BLaER1 treated with 17β-estradiol and CSF1 and Interleukin-3, amounts not matched to agents 10 nM and 100 nM (cell line): ENCODE data around the gene PPP1R14B.

Experiments
- H3K27ac ChIP-seq, 11 experiments: shearing (Covaris generic); formaldehyde crosslinking; 2 replicates each; pipeline ENCODE4 v1.8.1; 2022
- H3K27me3 ChIP-seq, 11 experiments: shearing (Covaris generic); formaldehyde crosslinking; 2 replicates each; pipeline ENCODE4 v1.8.1; 2022
- H3K36me3 ChIP-seq, 11 experiments: shearing (Covaris generic); formaldehyde crosslinking; 2 replicates each; pipeline ENCODE4 v1.8.1; 2022
- H3K4me1 ChIP-seq, 10 experiments: shearing (Covaris generic); formaldehyde crosslinking; 2 replicates each; pipeline ENCODE4 v1.8.1; 2022
- H3K4me2 ChIP-seq, 11 experiments: shearing (Covaris generic); formaldehyde crosslinking; 2 replicates each; pipeline ENCODE4 v1.8.1; 2022
- H3K4me3 ChIP-seq, 10 experiments: shearing (Covaris generic); formaldehyde crosslinking; 2 replicates each; pipeline ENCODE4 v1.8.1; 2022
- H3K9ac ChIP-seq, 11 experiments: shearing (Covaris generic); formaldehyde crosslinking; 2 replicates each; pipeline ENCODE4 v1.8.1; 2022
- H3K9me3 ChIP-seq, 11 experiments: shearing (Covaris generic); formaldehyde crosslinking; replicated peaks in 1 of 11; 2 replicates each; pipeline ENCODE4 v1.8.1; 2022
- H4K20me1 ChIP-seq, 11 experiments: shearing (Covaris generic); formaldehyde crosslinking; 2 replicates each; pipeline ENCODE4 v1.8.1; 2022
- Cebpa-rat ChIP-seq, 11 experiments: shearing (Covaris generic); IDR thresholded peaks; 2 replicates each; pipeline ENCODE4 v1.8.1; 2022

The PPP1R14B gene

GRCh38 chr11:64284048-64284961 lies 37.6 kb upstream of the PPP1R14B start, which contains the start of gene BAD:
Gene BAD (minus strand): TSS chr11:64284665. CDS start chr11:64284368, 297 bp downstream.
- Histone ChIP-seq H3K36me3 (peaks cover 0 to 26% (median 12%) of the 10 kb centered on the region in 11 experiments; a peak in 12 of 22 replicates), H3K27ac (peak within 1 kb of the TSS; percentile 77 to 94 (median 85)), H3K4me1 (peaks cover 25 to 31% (median 26%) of the 10 kb centered on the region in 10 experiments), H3K9me3 (no peaks in the 10 kb centered on the region), H4K20me1 (peaks cover 0 to 15% (median 1%) of the 10 kb centered on the region in 11 experiments; a peak in 3 of 22 replicates), H3K4me2 (peak within 1 kb of the TSS; percentile 92 to 100 (median 96)), H3K9ac (peak within 1 kb of the TSS; percentile 80 to 92 (median 88)), H3K4me3 (peak within 1 kb of the TSS; percentile 61 to 90 (median 80)), H3K27me3 (peaks cover 2 to 7% (median 3%) of the 10 kb centered on the region in 11 experiments; a peak in 21 of 22 replicates)
- no peak for TF ChIP-seq Cebpa-rat (IDR thresholded peaks at IDR 0.05)

- H3K36me3 ChIP-seq: peaks cover 5 to 37% (median 23%) of the 10 kb centered on the region in 11 experiments; a peak in 19 of 22 replicates
- peak overlapping the region in 1 of 10 experiments; percentile 81; a peak in 1 of 20 replicates for H3K4me3 ChIP-seq
- peaks cover 25 to 31% (median 26%) of the 10 kb centered on the region in 10 experiments for H3K4me1 ChIP-seq
- H3K27ac ChIP-seq: 0 out of 22 replicates have a peak overlapping the region, but pooled peaks of 1 of the 11 experiments have one; percentile 2
- no peaks in the 10 kb centered on the region for H3K27me3 ChIP-seq
- peak overlapping the region; percentile 92 to 100 (median 96) for H3K4me2 ChIP-seq
- H3K9ac ChIP-seq: peak overlapping the region in 9 of 11 experiments; percentile 83 to 92 (median 88); a peak in 16 of 22 replicates
- TF ChIP-seq Cebpa-rat (IDR thresholded peaks at IDR 0.05): no peak
- peaks cover 0 to 13% (median 0%) of the 10 kb centered on the region in 11 experiments; a peak in 1 of 22 replicates for H4K20me1 ChIP-seq
- no peaks in the 10 kb centered on the region for H3K9me3 ChIP-seq
These were observed 36.3 kb upstream of the PPP1R14B start for GRCh38 chr11:64283092-64283491.

- no peak for TF ChIP-seq Cebpa-rat (IDR thresholded peaks at IDR 0.05)
- H3K4me3 ChIP-seq: no peak overlapping the region
- no peak overlapping the region for H3K27ac ChIP-seq
- H3K9ac ChIP-seq: no peak overlapping the region
- H3K36me3 ChIP-seq: peaks cover 7 to 46% (median 32%) of the 10 kb centered on the region in 11 experiments; a peak in 20 of 22 replicates
- no peaks in the 10 kb centered on the region for H3K9me3 ChIP-seq
- no peak overlapping the region for H3K4me2 ChIP-seq
- peaks cover 24 to 30% (median 27%) of the 10 kb centered on the region in 10 experiments for H3K4me1 ChIP-seq
- H3K27me3 ChIP-seq: no peaks in the 10 kb centered on the region
- peaks cover 0 to 7% (median 0%) of the 10 kb centered on the region in 11 experiments; a peak in 2 of 22 replicates for H4K20me1 ChIP-seq
These were observed 35.4 kb upstream of the PPP1R14B start for GRCh38 chr11:64281957-64282770.

- no peak overlapping the region for H3K27ac ChIP-seq
- peaks cover 14 to 31% (median 19%) of the 10 kb centered on the region in 10 experiments for H3K4me1 ChIP-seq
- H3K36me3 ChIP-seq: peaks cover 17 to 71% (median 49%) of the 10 kb centered on the region in 11 experiments; a peak in 21 of 22 replicates
- H3K4me2 ChIP-seq: no peak overlapping the region
- H3K27me3 ChIP-seq: no peaks in the 10 kb centered on the region
- H3K4me3 ChIP-seq: no peak overlapping the region
- H3K9me3 ChIP-seq: no peaks in the 10 kb centered on the region
- H3K9ac ChIP-seq: peak overlapping the region in 3 of 11 experiments; percentile 19 to 44 (median 24); a peak in 3 of 22 replicates
- H4K20me1 ChIP-seq: peaks cover 0 to 8% (median 0%) of the 10 kb centered on the region in 11 experiments; a peak in 2 of 22 replicates
- TF ChIP-seq Cebpa-rat (IDR thresholded peaks at IDR 0.05): no peak
These were observed 31.9 kb upstream of the PPP1R14B start for GRCh38 chr11:64278576-64279190.

GRCh38 chr11:64276653-64277431 lies 30.1 kb upstream of the PPP1R14B start:
- H3K9me3 ChIP-seq: no peaks in the 10 kb centered on the region
- no peaks in the 10 kb centered on the region for H3K27me3 ChIP-seq
- peaks cover 17 to 73% (median 40%) of the 10 kb centered on the region in 11 experiments; a peak in 21 of 22 replicates for H3K36me3 ChIP-seq
- peak overlapping the region in 5 of 11 experiments; percentile 6 to 47 (median 28); a peak in 5 of 22 replicates for H3K27ac ChIP-seq
- peaks cover 0 to 8% (median 0%) of the 10 kb centered on the region in 11 experiments; a peak in 2 of 22 replicates for H4K20me1 ChIP-seq
- peak overlapping the region; percentile 6 to 62 (median 53); a peak in 19 of 22 replicates for H3K9ac ChIP-seq
- no peak for TF ChIP-seq Cebpa-rat (IDR thresholded peaks at IDR 0.05)
- no peak overlapping the region for H3K4me3 ChIP-seq
- peaks cover 18 to 40% (median 22%) of the 10 kb centered on the region in 10 experiments for H3K4me1 ChIP-seq
- H3K4me2 ChIP-seq: peak overlapping the region; percentile 37 to 73 (median 66); a peak in 20 of 22 replicates

- Histone ChIP-seq H3K27ac (no peak overlapping the region), H3K27me3 (no peaks in the 10 kb centered on the region), H3K9ac (0 out of 22 replicates have a peak overlapping the region, but pooled peaks of 1 of the 11 experiments have one; percentile 18), H3K9me3 (no peaks in the 10 kb centered on the region), H3K4me3 (no peak overlapping the region), H3K4me2 (0 out of 22 replicates have a peak overlapping the region, but pooled peaks of 1 of the 11 experiments have one; percentile 63), H3K4me1 (peaks cover 22 to 44% (median 26%) of the 10 kb centered on the region in 10 experiments), H3K36me3 (peaks cover 17 to 63% (median 39%) of the 10 kb centered on the region in 11 experiments; a peak in 21 of 22 replicates), H4K20me1 (peaks cover 0 to 8% (median 0%) of the 10 kb centered on the region in 11 experiments; a peak in 2 of 22 replicates)
- no peak for TF ChIP-seq Cebpa-rat (IDR thresholded peaks at IDR 0.05)
These were observed 29.1 kb upstream of the PPP1R14B start for GRCh38 chr11:64275841-64276240.
